Endothelial cell of coronary artery (primary cell): ENCODE data around the gene TP53BP1. TPM values are rescaled to one million over a fixed set of nuclear protein-coding genes. Genes with fewer than 3 reads are reported as not detected.

Experiments
- total RNA-seq: library from RNA; depleted of rRNA; stranded (reverse); fragments of >200 nt; gene quantifications from 2 replicates; pipeline ENCODE4 v1.2.3, GENCODE V29; 2014

The TP53BP1 gene, protein sequence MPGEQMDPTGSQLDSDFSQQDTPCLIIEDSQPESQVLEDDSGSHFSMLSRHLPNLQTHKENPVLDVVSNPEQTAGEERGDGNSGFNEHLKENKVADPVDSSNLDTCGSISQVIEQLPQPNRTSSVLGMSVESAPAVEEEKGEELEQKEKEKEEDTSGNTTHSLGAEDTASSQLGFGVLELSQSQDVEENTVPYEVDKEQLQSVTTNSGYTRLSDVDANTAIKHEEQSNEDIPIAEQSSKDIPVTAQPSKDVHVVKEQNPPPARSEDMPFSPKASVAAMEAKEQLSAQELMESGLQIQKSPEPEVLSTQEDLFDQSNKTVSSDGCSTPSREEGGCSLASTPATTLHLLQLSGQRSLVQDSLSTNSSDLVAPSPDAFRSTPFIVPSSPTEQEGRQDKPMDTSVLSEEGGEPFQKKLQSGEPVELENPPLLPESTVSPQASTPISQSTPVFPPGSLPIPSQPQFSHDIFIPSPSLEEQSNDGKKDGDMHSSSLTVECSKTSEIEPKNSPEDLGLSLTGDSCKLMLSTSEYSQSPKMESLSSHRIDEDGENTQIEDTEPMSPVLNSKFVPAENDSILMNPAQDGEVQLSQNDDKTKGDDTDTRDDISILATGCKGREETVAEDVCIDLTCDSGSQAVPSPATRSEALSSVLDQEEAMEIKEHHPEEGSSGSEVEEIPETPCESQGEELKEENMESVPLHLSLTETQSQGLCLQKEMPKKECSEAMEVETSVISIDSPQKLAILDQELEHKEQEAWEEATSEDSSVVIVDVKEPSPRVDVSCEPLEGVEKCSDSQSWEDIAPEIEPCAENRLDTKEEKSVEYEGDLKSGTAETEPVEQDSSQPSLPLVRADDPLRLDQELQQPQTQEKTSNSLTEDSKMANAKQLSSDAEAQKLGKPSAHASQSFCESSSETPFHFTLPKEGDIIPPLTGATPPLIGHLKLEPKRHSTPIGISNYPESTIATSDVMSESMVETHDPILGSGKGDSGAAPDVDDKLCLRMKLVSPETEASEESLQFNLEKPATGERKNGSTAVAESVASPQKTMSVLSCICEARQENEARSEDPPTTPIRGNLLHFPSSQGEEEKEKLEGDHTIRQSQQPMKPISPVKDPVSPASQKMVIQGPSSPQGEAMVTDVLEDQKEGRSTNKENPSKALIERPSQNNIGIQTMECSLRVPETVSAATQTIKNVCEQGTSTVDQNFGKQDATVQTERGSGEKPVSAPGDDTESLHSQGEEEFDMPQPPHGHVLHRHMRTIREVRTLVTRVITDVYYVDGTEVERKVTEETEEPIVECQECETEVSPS (N-terminal part only)
- 56.0 and 66.3 TPM in 2 replicates for total RNA-seq

DNA sequence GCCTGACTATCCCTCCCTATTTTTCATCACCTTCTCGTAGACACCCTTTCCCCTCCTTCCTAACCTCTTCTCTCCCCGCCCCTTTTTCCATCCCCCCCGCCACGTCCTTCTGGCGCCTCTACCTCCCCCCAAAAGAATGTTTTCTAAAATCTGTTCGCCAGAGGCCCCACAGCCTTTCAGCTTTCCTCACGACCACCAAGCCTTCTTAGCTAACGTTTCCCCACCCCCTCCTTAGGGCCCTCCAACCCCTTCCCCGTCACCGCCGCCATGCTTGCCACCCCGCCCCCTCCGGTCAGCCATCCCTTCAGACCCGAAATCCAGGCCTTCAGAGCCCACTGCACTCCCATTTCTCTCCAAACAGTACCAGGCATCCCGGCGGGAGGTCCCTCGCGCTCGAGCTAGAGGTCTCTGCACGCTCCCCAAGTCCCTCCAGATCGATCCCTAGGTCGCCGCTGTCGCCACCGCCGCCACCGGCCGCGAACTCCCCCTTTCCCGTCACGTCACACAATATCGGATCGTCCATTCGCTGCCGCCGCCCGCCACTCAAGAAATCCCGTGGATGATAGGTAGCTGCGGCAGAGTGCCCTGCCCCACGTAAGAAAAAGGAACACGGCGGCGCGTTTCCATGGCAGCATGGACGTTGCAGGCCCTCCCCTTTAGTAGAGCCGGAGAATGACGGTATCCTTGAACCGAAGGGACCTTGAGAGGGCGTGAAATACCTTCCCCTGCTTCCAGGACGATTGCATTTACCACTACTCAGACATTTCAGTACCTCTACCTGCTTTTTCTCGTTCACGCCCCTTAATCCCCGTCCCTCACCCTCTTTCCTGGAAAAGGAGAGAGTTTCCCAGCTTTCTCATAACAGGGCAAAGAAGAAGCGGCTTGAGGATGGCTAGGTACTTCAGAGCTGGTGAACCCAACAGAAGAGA, at the start of gene TP53BP1:
TP53BP1 (minus strand) TSS at position 484 of the 929 bp plus-strand sequence; CDS start at position 371, 113 bp downstream.

GRCh38 chr15:43517354-43518196, 24.6 kb upstream of the TP53BP1 start, which contains the start of gene MAP1A:
TSS of gene MAP1A (plus strand) at chr15:43517608. CDS start at chr15:43521474, 3,866 bp downstream.

GRCh38 chr15:43370975-43371974, 121.7 kb downstream of the TP53BP1 start, which contains the start of the genes TUBGCP4 and ZSCAN29:
TSS of gene TUBGCP4 (plus strand) at chr15:43371101. CDS start at chr15:43371355, 254 bp downstream.
TSS of gene ZSCAN29 (minus strand) at chr15:43371043. CDS start at chr15:43369913, 1,130 bp downstream.

Other genes starting within 250 kb of the TP53BP1 start
- gene TGM5, start 226.2 kb downstream of the TP53BP1 start, total RNA-seq, result not detected in 2 replicates
- gene TGM7, start 190.9 kb downstream of the TP53BP1 start, total RNA-seq, result not detected in 2 replicates
- gene LCMT2, start 162.6 kb downstream of the TP53BP1 start, total RNA-seq, result 4.2 and 6.8 TPM in 2 replicates
- 14.8 and 15.8 TPM in 2 replicates for gene ZSCAN29, start 122.1 kb downstream of the TP53BP1 start, total RNA-seq
- 9.8 and 12.1 TPM in 2 replicates for gene TUBGCP4, start 122.1 kb downstream of the TP53BP1 start, total RNA-seq
- gene MAP1A, start 24.5 kb upstream of the TP53BP1 start, total RNA-seq, result 0.63 and 0.94 TPM in 2 replicates
- gene PPIP5K1, start 97.1 kb upstream of the TP53BP1 start, total RNA-seq, result 16.5 and 18.4 TPM in 2 replicates
- not detected in 2 replicates for gene CKMT1B, start 100.9 kb upstream of the TP53BP1 start, total RNA-seq
- gene STRC, start 125.6 kb upstream of the TP53BP1 start, total RNA-seq, result not detected in 2 replicates
- gene CATSPER2, start 155.7 kb upstream of the TP53BP1 start, total RNA-seq, result 1.1 and 1.6 TPM in 2 replicates
- gene CKMT1A, start 200.7 kb upstream of the TP53BP1 start, total RNA-seq, result not detected in 2 replicates